RWPE2 (cell line): ENCODE results near the gene SLC25A21.

Experiments
- ATAC-seq: fragments of 200-7000 bp; cut with Tn5 transposase; 3 replicates; pipeline ENCODE4 v1.9.1; 2021; ENCODE audit warnings: low read depth
- DNase-seq: peaks from one replicate; pipeline ENCODE4 v3.0.0-alpha.2; 2020; ENCODE audit warnings: low spot score
- H3K27ac ChIP-seq: fragments of 450-650 bp; 2 replicates; pipeline ENCODE4 v1.5.1; 2017; ENCODE audit warnings: mild to moderate bottlenecking; ENCODE audit not compliant: poor library complexity, severe bottlenecking
- H3K27me3 ChIP-seq: fragments of 250-450 bp; sonication (Bioruptor Pico); 2 replicates; pipeline ENCODE4 v1.5.1; 2021; ENCODE audit warnings: mild to moderate bottlenecking, moderate library complexity; ENCODE audit not compliant: insufficient read depth, poor library complexity, severe bottlenecking
- H3K36me3 ChIP-seq: fragments of 250-450 bp; sonication (Bioruptor Pico); 2 replicates; pipeline ENCODE4 v1.5.1; 2020; ENCODE audit warnings: low read depth, mild to moderate bottlenecking, moderate library complexity
- H3K4me1 ChIP-seq: fragments of 250-450 bp; sonication (Bioruptor Pico); 2 replicates; pipeline ENCODE4 v1.5.1; 2021; ENCODE audit warnings: mild to moderate bottlenecking, moderate library complexity; ENCODE audit not compliant: insufficient read depth, poor library complexity, severe bottlenecking
- H3K4me3 ChIP-seq: fragments of 250-450 bp; sonication (Bioruptor Pico); 2 replicates; pipeline ENCODE4 v1.5.1; 2021; ENCODE audit warnings: mild to moderate bottlenecking, moderate library complexity; ENCODE audit not compliant: severe bottlenecking
- H3K9me3 ChIP-seq: fragments of 250-450 bp; sonication (Bioruptor Pico); 2 replicates; pipeline ENCODE4 v1.5.1; 2021; ENCODE audit warnings: mild to moderate bottlenecking, moderate library complexity; ENCODE audit not compliant: severe bottlenecking
- TF ChIP-seq, protein P1 (sequence below): fragments of 450-650 bp; IDR thresholded peaks from one replicate; pipeline ENCODE4 v1.5.1; 2017; ENCODE audit warnings: mild to moderate bottlenecking, moderate library complexity; ENCODE audit not compliant: poor library complexity, severe bottlenecking

SLC25A21 gene

DNA sequence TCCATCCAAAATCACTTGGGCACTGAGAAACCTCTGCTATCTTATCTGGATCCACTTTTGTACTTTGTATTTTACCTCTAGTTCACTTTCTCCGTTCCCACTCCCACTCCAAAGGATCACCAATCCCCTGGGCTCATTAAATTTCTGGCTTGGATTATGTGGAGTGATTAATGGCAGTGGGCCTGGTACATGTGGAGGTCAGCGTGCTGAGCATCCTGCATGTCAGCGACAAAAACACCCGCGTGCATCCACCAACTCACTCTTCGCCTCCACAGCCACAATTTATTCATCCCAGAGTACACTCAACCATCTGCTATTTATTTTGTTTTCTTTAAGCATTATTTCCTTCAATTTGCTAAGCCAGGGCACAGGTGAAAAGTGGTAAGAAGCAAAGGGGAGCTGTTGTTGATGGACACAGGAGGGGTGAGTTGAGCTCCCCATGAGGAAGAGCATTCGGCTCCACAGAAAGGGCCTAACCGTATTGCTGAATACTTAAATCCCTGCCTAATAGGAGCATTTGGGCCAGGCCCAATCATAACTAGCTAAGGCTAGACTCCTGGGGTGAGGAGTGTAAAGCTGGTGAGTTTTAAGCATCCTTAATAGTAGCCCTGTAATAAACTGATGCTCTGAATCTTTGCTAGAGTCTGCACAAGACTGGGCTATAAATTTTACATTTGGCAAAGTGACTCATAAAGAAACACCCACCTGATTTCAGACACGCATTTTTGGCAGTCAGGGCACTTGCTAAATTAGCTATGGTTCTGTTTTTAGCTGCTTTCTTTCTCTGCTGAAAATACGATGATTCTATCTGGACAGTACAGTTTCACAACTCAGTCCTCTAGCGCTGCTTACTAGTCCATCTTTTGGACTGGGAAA is 137.8 kb downstream of the SLC25A21 start:
- TF ChIP-seq, protein P1, sequence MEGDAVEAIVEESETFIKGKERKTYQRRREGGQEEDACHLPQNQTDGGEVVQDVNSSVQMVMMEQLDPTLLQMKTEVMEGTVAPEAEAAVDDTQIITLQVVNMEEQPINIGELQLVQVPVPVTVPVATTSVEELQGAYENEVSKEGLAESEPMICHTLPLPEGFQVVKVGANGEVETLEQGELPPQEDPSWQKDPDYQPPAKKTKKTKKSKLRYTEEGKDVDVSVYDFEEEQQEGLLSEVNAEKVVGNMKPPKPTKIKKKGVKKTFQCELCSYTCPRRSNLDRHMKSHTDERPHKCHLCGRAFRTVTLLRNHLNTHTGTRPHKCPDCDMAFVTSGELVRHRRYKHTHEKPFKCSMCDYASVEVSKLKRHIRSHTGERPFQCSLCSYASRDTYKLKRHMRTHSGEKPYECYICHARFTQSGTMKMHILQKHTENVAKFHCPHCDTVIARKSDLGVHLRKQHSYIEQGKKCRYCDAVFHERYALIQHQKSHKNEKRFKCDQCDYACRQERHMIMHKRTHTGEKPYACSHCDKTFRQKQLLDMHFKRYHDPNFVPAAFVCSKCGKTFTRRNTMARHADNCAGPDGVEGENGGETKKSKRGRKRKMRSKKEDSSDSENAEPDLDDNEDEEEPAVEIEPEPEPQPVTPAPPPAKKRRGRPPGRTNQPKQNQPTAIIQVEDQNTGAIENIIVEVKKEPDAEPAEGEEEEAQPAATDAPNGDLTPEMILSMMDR: no peak
- Histone ChIP-seq H3K4me3 (no peak overlapping the region), H3K36me3 (no peaks in the 10 kb centered on the region), H3K27ac (no peak overlapping the region), H3K4me1 (peaks cover 26% of the 10 kb centered on the region), H3K9me3 (peaks cover 3% of the 10 kb centered on the region), H3K27me3 (no peaks in the 10 kb centered on the region)
- DNase-seq: no peak
- ATAC-seq: peak; percentile 27; the same call in 2 of the 3 replicates

DNA sequence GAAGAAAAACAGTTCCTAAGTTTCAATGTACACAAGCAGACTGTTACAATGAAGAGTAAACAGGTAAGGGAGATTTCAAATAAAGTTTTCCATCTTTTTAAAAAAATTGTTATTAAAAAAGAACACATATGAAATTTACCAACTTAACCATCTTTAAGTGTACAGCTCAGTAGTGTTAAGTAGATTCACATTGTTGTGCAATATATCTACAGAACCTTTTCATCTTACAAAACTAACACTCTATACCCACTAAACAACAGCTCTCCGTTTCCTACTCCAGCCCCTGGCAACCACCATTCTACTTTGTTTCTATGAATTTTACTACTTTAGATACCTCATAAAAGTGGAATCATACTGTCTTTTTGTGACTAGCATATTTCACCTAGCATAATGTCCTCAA is 139.5 kb downstream of the SLC25A21 start:
- H3K36me3 ChIP-seq: no peaks in the 10 kb centered on the region
- no peak for ATAC-seq
- no peak overlapping the region for H3K4me3 ChIP-seq
- DNase-seq: no peak
- no peak overlapping the region for H3K27ac ChIP-seq
- peaks cover 3% of the 10 kb centered on the region for H3K9me3 ChIP-seq
- H3K27me3 ChIP-seq: no peaks in the 10 kb centered on the region
- TF ChIP-seq, protein P1: no peak
- H3K4me1 ChIP-seq: peaks cover 26% of the 10 kb centered on the region

DNA sequence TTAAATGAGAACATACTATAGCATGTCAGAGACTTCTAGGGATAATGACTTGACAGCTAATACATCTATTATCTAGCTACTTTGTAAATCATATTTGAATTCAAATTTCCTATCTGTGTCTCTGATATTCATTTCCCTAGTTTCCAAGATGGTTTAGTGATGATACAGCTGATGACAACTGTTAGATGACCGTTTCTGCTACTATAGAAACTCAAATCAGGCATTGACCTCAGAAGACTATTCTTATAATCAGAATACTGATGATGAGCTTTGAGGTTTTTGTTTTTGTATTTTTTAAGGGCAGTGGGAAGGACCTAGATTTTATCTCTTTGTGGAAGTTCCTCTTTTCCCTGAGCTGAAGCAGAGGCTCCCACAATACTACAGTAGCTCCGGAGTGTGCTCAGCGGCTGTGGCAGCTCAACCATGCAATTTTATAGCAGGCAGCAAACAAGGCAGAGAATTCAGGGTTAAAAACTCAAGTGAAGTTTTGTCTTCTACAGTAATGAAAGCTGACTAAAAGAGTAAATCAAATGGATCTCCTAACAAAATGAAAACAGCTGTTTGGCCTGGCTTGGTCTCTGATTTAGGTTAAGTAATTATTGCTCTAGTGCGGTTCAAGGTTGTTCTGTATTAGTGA is 145.1 kb downstream of the SLC25A21 start:
- H3K27ac ChIP-seq: no peak overlapping the region
- no peaks in the 10 kb centered on the region for H3K9me3 ChIP-seq
- ATAC-seq (no peak), DNase-seq (no peak)
- no peaks in the 10 kb centered on the region for H3K27me3 ChIP-seq
- no peak overlapping the region for H3K4me3 ChIP-seq
- TF ChIP-seq, protein P1: no peak
- no peaks in the 10 kb centered on the region for H3K36me3 ChIP-seq
- H3K4me1 ChIP-seq: no peaks in the 10 kb centered on the region

DNA sequence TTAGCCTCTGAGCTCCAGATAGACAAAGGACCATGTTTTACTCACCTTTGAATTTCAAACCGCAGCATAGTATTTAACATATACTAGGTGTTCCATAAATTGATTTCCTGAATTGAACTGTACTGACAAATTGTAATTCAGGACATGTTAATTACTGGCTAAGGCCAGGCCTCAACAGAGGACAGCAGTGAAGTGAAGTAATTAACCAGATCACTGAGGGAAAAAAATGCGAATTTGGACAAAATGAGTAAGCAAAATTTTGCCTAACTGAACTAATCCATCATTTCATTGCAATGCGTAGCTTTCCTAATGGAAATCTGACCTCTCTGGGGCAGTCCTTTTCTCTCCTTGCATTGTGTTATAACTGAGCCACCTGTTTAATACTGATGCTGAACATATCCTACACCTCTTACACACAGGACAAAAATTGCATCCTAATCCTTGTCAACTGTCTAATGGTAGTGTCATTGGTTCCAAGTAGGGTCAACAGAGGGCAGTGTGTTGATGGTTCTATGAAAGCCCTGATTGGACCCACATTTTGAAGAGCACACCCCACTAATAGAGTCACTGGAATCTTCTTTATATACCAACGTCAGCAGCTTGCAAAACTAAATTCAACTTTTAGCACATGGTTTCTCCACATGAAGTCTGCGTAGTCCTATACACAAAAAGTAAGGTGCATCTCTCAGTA is 148.4 kb downstream of the SLC25A21 start:
- Histone ChIP-seq H3K9me3 (no peaks in the 10 kb centered on the region), H3K4me3 (no peak overlapping the region)
- TF ChIP-seq, protein P1: peak; percentile 50

More for the DNA sequence above, 148.4 kb downstream of the SLC25A21 start:
- Histone ChIP-seq H3K27ac (no peak overlapping the region), H3K36me3 (no peaks in the 10 kb centered on the region), H3K27me3 (no peaks in the 10 kb centered on the region), H3K4me1 (no peaks in the 10 kb centered on the region)
- DNase-seq (no peak), ATAC-seq (no peak)
